Right ventricle myocardium inferior (tissue), 1 donor: Measurements from ENCODE around the gene RPS21. TPM values are rescaled to one million over a fixed set of nuclear protein-coding genes. Genes with fewer than 3 reads are reported as not detected.
A peak's percentile ranks its signal among the peaks of the same experiment; 100 is the strongest.

Experiments
- ATAC-seq: fragments of 200-7000 bp; cut with Tn5 transposase; one replicate; pipeline ENCODE4 v1.9.1; 2020; ENCODE audit warnings: mild to moderate bottlenecking, moderate library complexity
- DNase-seq: peaks from one replicate; pipeline ENCODE4 v3.0.0; 2021; ENCODE audit errors: missing footprints
- intact Hi-C: fragments of 100-400 bp; cut with DNase I; formaldehyde crosslinking; loops from one replicate; pipeline ENCODE4 v1.11.0; 2022
- long read RNA-seq: library from polyadenylated mRNA; unstranded; transcript quantifications from one replicate; pipeline ENCODE4 v2.0.0, GENCODE V29; 2021
- total RNA-seq: library from RNA; stranded (reverse); fragmentation: NEBNext Ultra II Directional; extraction: Animal tissue kit (Norgen Biotek cat#: 25700); gene quantifications from one replicate; pipeline ENCODE4 v1.2.1, GENCODE V29; 2021
- donor health status: DM: no; HTN: yes; CAD: no; lungs with severe emphysema.

The RPS21 gene
- total RNA-seq, result 782 TPM
- long read RNA-seq, transcript RPS21-201 (6 exons, 344 nt), result major isoform, 73 of 84 reads
- long read RNA-seq, partial matches to known transcripts, result 8 of 84 reads
- long read RNA-seq, other reads (novel, unspliced or antisense), result 2 of 84 reads

DNA sequence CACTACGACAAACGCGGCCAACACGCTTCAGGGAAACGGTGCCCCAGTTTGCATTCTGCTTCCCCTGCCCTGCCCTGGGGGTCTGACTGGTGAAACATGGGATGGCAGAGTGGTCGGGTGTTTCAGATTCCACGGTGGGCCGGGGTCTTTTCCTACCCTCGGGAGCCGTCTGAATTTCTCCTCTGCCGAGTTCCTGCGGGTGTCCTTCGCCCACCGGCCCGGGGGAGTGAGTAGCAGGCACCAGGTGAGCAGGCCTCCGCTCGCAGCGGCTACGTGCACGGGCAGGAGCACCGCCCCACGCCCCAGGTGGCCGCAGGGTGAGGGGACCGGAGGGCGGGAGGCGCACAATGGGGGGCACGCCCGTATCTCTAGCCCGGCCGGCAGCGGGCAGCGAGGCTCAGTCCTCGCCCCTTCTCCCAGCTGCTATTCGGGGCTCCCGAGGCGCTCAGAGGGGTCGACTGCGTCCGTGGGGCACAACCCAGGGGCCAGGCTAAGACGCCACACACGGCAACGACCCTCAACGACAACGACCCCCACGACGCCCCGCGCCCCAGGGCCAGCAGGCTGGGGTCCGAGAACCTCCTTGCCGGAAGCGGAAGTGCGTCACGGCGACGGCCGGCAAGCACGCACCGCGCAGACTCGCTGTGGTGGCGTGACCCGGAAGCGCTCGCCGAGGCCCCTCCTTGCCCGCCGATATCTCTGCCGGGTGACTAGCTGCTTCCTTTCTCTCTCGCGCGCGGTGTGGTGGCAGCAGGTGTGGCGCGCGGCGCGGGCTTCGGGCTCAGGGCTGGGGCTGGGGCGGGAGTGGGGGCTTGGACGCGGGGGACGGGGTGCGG lies at the start of gene RPS21:
Gene RPS21 (plus strand): TSS at position 721 of the 836 bp plus-strand sequence. CDS start 236 bp downstream, outside the sequence.
- intact Hi-C loops, result loop anchor here (10.0 kb wide), 3 partner anchors 202 to 408 kb away; partner anchors contain the start of genes MRGBP and MTG2
- DNase-seq (peak; percentile 97), ATAC-seq (peak; percentile 93)

DNA sequence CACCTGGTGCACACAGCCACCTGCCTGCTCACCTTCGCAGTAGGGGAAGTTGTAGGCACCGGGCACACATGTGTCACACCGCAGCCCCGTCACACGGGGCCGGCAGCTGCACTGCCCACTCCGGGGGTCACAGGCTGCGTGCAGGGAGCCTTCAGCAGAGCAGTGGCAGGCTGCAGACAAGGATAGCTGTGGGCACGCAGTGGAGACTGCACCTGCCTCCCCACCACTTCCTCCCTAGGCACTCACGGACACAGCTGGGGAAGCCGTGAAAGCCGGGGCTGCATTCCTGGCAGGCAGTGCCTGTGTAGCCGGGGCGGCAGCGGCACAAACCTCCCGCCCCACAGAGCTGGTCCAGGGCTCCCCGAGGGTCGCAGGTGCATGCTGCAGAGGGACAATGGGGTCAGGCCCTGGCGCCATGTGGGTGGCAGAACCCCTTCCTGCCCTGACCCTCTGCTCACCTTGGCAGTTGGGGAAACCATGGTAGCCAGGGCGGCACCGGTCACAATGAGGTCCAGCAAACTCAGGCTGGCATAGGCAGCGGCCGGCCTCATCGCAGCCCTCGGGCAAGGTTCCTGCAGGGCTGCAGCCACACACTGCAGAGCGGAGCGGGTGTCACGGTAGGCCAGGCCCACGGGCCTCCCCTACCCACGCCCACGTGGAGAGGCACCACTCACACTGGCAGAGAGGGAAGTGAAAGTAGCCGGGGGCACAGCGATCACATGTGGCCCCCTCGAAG lies 49.2 kb upstream of the RPS21 start:
- ATAC-seq, result no peak
- intact Hi-C loops, result no loop called here
- peak; percentile 70 for DNase-seq

DNA sequence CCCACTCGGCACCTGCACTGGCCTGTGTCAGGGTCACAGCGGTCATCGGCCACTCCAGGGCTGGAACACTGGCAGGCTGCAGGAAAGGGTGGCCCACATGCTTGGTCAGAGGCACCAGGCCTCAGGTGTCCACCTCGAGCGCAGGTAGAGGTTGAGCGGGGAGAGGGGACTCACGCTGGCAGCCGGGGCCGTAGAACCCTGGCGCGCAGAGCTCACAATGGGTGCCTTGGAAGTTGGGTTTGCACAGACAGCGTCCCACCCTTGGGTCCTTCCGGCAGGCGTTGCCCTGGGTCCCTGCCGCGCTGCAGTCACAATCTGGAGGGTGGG lies 48.6 kb upstream of the RPS21 start:
- peak; percentile 40 for DNase-seq

DNA sequence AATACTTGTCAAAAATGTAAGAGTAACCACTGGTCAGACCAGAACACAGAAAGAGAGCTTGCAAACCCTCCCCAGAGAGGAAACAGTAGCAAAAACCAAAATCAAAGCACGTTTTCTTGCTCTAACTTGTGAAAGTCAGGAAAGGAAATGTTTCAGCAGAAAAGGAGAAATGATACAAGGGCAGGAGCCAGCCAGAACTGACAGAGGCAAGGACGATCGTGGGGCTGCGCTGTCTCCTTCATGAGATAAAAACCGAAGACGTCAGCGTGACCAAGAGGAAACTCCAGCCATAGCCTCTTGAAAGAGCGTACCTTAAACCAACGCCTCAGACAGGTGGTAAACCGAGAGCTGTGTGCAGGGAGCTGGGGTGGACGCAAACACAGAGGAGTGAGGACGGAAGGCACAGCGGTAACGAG lies 47.2 kb upstream of the RPS21 start:
- intact Hi-C loops, result no loop called here
- peak; percentile 15 for DNase-seq
- ATAC-seq, result no peak

More for the DNA sequence above, 48.6 kb upstream of the RPS21 start:
- ATAC-seq, result no peak
- intact Hi-C loops, result no loop called here

DNA sequence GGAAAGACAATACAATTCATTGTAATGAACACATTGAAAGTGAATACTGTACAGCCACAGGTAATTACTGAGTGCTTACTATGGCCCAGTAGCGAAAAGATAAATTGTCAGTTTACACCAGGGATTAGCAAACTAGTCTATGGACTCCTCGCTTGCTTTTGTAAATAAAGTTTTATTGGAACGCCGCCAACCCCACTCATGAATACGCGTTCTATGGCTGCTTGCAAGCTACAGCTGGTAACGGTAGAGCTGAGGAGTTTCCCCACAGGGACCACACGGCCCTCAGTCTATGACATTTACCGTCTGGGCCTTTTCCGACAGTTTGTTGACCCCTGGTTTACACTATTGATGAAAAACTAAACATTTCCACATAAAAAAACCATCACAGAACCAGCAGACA lies 44.0 kb upstream of the RPS21 start:
- ATAC-seq, result no peak
- intact Hi-C loops, result no loop called here
- no peak for DNase-seq

DNA sequence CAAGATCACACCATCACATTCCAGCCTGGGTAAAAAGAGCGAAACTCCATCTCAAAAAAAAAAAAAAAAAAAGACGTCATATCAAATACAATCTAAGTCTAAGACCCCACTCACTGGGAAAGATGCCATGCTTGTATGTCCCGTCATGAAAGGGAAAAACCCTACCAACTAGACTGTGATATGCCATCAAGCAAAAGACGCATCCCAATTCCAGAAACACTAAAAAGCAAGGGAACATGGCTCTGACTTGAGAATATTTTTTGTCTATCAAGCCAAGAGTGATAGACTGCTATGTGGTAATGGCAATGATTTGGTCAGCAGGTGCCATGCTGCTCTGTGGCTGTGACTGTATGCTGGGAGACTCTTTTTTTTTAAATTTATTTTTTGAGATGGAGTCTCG lies 42.8 kb upstream of the RPS21 start:
- intact Hi-C loops, result no loop called here
- ATAC-seq, result no peak
- no peak for DNase-seq

DNA sequence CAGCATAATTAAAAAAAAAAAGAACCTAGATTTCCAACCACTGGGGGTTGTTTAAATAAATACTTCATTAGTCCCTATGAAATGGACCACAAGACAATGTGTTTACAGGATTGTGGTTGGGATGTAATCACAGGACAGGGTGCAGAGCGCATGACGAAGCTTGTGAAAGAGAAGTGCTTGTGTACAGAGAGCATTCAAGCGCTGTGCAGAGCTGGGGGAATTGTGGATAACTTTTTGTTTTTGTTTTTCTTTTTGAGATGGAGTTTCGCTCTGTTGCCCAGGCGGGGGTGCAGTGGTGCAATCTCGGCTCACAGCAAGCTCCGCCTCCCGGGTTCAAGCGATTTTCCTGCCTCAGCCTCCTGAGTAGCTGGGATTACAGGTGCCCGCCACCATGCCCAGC lies 42.1 kb upstream of the RPS21 start:
- intact Hi-C loops, result loop anchor here (5.0 kb wide), 1 partner anchor 37 kb away; no protein-coding TSS in a partner anchor
- DNase-seq (peak; percentile 23), ATAC-seq (no peak)

DNA sequence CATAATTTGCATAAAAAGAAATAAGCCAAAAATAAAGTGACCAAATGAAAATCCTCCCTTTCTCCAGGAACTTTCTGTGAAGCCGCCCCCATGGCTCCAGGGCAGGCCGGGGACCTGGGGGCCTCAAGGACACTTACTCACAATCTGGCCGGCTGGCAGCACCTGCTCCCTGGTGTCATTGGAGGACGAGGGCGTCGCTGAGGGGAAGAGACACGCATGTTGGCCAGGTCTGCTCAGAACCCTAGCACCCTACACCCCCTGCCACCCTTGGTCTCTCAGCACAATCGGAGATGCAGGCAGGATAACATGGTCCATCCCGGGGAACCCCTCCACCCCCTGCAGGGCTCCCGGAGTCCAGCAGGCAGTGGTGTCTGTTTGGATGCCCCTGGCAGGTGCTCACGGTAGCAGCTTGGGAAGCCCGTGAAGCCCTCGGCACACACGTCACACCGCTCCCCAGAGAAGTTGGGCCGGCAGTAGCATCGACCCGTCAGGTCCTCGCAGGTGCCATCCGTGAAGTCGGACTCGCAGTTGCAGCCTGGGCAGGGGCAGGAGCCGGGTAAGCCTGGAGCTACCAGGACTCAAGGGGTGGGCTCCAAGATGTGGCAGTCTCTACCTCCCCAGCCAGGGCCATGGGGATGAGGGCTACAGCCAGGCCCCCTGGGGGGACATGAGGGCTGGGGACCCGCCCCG lies 41.1 kb upstream of the RPS21 start:
- intact Hi-C loops, result loop anchor here (5.0 kb wide), 1 partner anchor 39 kb away; no protein-coding TSS in a partner anchor
- no peak for ATAC-seq
- DNase-seq, result peak; percentile 52

DNA sequence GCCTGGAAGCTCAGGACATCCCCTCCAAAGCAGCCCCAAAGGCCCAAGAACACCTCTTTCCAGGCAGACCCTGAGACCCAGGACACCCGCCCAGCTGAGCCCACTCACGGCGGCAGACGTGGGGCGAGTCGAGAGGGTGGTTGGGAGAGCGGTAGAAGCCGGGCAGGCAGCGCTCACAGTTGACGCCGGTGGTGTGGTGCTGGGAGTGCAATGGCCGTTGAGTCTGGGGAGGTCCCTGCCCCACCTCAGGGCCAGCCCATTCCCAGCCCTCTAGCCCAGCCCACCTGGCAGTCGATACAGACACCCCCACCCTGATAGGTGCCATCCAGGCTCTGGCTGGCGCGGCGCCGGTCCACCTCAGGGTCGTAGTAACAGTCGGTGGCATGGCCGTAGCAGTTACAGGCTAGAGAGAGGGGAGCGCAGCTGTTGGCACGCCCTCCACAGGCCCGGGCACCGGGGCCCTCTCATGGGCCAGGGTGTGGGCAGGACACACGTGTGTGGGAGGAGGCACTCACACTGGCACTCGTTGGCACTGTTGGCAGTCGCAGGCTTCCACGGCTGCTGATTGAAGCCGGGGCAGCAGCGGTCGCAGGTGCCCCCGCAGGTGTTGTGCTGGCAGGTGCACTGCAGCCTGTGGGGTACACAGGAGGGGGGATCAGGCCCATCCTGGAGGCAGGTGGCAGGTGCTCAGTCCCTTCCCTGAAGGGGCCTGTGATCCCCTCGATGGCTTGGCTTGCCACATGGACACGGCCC lies 40.3 kb upstream of the RPS21 start:
- ATAC-seq (no peak), DNase-seq (peak; percentile 45)
- intact Hi-C loops, result loop anchor here (5.0 kb wide), 1 partner anchor 39 kb away; no protein-coding TSS in a partner anchor

DNA sequence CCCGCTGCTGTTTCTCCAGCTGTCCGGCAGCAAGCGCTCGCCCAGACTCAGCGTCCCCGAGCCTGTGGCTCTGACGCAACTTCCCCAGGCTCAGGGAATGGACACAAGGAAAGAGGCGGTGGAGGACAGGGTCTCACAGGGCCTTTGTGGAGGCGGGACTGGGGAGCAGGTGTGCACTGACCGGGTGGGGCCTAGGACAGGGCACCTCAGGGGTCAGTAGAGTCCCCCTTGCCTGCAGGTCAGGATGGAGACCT lies 39.8 kb upstream of the RPS21 start:
- intact Hi-C loops, result loop anchor here (5.0 kb wide), 1 partner anchor 40 kb away; no protein-coding TSS in a partner anchor
- ATAC-seq (no peak), DNase-seq (no peak)

DNA sequence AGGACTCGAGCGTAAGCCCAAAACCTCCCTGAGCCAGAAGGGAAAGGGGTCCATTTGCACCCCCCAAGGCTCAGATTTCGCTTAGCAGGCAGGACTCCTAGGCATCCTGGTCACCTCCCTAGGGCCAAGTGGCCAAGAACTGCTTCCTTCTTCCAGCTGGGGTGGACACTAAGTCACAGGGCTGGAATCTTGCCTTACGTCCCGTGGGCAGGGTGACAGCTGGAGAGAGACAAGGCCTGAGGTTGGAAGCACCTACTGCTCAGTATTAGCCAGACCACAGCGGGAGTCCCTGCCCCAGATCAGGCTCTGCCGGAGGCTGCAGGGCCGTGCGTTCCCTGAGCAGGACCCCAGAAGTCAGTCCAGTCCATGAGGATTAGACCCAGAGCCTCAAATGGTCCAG lies 39.5 kb upstream of the RPS21 start:
- no peak for DNase-seq
- intact Hi-C loops, result loop anchor here (5.0 kb wide), 1 partner anchor 40 kb away; no protein-coding TSS in a partner anchor
- ATAC-seq, result no peak

DNA sequence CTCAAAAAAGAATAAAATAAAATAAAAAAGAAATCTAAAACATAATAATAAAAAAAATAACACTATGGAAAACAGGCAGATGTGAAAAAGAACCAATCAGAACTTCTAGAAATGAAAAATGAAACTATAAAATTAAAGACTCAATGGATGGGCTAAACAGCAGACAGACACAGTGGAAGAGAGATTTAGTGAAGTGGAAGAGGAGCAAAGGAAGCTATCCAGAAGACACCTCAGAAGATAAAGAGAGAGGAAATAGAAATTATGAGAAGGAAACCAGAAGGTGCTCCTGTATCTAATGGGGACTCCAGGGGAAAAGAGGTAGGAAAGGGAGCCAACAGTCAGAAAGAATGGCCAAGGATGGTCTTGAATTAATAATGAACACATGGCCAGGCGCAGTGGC lies 38.3 kb upstream of the RPS21 start:
- intact Hi-C loops, result loop anchor here (5.0 kb wide), 1 partner anchor 41 kb away; no protein-coding TSS in a partner anchor
- no peak for DNase-seq
- no peak for ATAC-seq

DNA sequence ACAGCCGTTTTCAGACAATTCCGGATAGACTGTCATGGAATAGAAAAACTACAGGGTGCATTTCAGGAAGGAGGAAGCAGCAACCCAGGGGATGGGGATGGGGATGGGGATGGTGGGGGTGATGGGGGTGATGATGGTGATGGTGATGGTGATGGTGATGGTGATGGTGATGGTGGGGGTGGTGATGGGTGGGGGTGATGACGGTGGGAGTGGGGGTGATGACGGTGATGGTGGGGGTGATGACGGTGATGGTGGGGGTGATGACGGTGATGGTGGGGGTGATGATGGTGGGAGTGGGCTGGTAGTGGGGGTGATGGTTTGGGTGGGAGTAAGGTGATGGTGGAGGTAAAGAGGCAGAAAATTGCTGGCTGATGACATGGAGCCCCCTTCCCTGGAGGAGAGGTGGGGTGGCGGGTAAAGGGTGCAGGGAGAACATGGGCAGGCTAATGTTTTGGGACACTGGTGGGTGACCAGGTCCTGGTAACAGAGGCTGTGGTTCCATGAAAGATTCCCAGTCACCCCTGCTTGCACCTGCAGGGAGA lies 37.3 kb upstream of the RPS21 start:
- intact Hi-C loops, result loop anchor here (5.0 kb wide), 1 partner anchor 42 kb away; no protein-coding TSS in a partner anchor
- DNase-seq (no peak), ATAC-seq (no peak)

DNA sequence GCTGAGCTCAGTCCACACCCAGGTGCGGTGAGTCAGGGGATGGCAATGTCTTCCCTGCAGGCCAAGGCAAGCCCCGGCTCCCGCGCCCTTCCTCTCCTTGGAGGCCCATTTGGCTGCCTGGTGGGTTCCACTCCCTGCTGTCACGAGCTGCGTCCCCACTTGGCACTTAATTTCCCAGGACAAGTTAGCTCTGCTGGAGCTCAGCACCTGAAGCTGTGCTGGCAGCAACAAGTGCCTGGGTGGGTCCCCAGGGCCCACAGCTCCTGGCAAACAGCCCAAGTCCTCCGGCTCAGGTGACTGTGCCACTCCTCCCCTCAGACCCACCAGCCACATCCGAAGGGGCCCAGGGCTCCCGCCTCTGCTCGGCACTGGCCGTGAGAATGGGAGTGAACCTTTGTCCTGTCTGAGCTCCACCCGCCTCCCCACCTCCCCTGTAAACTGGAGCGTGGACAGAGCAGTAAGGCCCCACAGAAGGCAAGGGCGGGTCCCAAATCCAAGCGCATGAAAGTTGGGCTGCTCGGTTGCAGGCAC lies 36.7 kb upstream of the RPS21 start:
- peak; percentile 45 for DNase-seq
- no peak for ATAC-seq
- intact Hi-C loops, result no loop called here

DNA sequence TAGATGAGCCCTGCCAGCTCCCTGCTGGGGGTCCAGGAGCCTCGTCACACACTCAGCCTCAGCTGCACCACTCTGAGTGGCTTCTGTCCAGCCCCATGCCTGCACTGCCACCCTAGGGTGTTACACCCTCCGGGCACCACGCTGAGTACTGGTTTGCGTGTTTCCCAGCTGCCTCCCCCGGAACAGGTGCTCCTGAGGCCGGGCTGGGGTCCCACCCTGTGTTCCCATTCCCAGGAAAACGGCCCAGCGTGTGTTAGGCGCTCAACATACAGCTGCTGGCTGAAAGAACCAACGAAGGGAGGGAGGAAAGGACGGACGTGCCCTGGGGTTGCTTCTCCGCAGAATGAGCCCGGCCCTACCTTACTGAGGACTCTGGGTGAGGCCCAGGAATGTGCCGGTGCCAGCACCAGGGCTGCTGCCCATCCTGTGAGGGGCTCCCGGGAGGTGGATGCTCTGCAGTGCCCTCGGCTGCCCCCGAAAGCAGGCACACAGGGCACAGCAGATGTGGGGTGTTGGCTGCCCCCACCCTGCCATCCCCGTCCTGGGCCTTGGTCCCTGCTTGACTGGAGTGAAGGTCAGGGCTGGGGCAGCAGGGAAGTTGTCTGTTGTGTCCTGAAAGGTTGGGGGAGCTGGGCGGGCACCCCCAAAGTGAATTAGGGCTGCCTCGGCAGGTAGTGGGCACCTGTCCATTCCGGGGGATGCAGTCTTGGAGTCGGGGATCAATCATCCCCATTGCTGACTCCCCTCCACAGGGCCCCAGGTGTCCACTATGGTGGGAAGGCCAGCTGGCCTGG lies 36.1 kb upstream of the RPS21 start:
- DNase-seq (peak; percentile 41), ATAC-seq (no peak)
- intact Hi-C loops, result no loop called here

DNA sequence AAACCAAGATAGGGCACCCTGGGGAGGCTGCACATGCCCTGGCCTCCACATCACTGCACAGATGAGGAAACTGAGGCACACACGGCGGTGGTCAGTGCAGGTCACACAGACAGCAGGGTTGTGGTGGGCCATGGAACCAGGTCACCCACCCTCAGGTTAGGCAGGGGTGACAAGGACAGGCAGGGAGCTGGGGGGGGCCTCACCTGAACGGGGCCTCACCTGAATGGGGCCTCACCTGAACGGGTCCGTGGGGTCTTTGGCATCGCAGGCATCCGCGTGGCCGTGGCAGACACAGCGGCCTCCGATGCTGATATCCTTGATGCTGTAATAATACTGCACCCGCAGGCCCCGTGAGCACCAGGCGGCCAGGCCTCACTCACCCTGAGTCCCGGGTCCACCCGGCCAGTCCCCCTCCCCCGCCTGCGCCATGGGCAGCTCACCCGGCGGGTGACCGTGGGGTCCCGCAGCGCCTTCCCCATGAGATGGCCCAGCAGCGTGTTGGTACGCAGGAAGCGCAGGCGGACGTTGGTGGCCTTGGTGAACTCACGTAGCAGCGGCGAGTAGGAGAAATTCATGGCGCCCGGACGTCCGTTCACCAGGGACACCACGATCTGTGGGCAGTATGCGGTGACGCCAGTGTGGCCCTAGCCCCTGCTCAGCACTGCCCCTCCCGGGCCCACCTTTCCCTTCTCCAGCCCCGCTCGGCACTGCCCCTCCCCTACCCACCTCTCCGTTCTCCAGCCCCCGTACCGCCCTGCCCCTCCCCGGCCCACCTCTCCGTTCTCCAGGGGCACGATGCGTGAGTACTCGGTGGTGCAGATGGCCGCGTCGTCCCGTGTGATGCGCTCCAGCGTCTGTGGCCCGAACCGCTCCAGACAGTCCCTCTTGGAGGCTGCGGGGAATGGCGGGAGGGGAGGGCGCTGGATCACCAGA lies 35.2 kb upstream of the RPS21 start:
- no peak for ATAC-seq
- intact Hi-C loops, result loop anchor here (2.0 kb wide), 2 partner anchors 15 to 25 kb away; partner anchors contain the start of gene LAMA5
- peak; percentile 48 for DNase-seq
